ENCODE measurements around the gene FHOD1.

FHOD1 gene

DNA sequence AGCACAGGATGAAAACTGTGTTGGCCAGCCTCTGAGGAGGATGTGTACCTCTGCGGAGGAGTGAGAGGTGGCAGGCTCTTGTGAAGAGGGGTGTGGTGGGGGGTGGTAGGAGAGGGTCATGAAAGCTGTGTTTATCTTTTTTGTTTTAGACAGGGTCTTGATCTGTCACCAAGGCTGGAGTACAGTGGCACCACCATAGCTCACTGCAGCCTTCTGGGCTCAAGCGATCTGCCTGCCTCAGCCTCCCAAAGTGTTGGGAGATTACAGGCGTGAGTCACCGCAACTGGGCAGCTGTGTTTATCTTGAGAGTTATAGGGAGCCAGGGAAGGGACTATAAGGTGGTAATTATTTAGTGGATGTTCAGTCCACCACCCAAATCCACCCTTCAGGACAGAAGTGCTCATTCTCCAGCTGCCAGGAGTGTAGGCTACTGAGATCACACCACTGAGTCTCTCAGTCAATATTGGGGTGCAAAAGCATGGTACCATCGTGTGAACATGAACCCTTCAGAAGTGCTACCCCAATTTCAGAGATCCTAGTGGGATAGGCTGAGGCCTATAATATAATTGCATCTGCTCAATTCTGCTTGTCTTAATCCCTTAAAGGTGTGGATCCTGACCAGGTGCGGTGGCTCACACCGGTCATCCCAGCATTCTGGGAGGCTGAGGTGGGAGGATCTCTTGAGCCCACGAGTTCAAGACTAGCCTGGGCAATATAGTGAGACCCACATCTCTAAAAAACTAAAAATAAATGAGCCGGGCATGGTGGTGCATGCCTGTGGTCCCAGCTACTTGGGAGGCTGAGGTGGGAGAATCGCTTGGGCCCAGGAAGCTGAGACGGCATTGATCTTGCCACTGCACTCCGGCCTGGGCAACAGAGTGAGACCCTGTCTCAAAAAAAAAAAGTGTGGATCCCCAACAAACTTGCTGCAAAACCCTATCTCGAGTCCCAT is 56.6 kb downstream of the FHOD1 start:
- no peak for DNase-seq (ENCODE audit: low read depth)

DNA sequence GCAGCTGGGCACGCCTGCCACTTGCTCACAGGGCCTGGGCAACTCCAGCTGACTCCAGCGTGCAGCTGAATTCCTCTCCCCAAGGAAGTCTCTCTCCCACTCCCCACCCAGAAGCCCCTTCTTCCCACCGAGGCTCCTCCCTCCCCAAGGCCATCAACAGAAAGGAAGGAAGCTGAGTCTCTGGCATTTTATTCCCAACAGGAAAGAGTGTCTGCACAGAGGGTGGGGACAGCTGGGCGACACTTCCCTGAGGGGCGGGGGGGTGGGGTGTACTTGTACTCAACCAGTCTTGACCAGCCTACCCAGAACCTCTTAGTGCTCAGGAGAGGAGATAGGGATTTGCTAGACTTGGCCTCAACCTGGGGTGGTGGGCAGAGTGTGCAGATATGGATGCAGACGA is 57.2 kb downstream of the FHOD1 start, which contains the start of gene EXOC3L1:
TSS of gene EXOC3L1 (minus strand) at position 96 of the 400 bp plus-strand sequence. CDS start 460 bp downstream, outside the sequence.
- no peak for DNase-seq (ENCODE audit: low read depth)

DNA sequence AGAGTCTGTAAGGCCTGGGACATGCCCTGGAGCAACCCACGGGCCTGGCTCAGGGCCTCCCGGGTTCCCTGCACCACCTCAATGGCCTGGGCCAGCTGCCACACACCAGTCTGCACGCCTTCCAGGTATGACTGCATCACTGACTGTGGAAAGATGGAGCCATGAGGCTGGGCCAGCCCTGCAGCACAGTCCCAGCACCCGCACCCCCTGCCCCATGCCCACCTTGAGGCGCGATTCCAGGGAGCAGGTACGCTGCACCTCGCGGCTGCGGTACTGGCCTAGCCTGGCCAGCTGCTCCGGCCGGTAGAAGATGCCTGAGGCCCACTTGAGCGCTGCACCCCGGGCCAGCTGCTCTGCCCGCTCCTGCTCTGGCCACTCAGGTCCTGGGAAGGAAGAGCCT is 58.5 kb downstream of the FHOD1 start:
- no peak for DNase-seq (ENCODE audit: low read depth)

DNA sequence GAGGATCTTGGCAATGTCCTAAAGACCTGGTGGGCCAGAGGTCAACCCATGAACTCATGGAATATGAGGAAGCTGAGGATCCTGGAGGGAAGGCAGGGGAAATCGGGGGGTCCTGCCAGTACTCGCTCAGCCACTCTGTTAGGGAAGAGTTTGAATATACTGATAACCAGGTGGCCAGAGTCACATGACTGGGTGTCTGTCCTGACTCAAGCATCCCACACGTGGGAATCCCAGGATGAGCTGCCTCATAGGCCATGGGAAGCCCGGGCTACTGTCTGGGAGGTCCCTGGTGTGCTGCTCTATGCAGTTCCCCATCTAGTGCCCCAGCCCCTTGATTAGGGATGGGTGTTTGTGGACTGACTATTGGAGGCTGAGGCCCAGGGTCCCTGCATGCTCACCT is 59.0 kb downstream of the FHOD1 start:
- DNase-seq (ENCODE audit: low read depth) = no peak

DNA sequence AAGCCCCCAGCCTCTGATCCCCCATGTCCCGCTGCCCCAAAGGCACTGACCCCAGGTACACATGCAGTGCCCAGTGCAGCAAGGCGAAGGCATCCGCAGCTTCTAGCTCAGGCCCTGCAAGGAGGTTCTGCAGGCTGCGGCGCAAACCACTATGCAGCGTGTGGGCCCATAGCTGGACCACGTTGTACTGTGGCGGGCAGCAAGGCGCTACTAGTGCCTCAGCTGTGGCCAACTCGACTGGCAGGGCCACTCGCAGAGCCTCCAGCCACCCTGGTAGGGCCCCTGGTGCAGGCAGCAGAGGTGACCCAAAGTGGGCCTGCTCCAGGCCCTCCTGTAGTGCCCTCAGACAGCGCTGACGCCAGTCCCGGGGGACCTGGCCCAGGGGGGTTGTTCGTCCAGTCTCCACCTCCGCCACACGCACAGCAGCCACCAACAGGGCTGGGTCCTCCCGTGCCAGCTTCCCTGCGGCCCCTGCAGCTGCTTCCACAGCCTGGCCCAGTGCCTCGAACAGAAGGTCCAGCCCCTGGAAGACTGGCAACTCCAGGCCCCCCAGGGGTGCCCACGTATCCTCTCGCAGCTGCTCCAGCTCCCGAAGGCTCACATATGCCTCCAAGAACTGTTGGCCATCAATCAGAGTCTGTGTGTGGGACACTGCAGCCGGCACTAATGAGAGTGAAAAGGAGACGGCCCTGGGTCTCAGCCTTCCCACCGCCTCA is 59.9 kb downstream of the FHOD1 start:
- no peak for DNase-seq (ENCODE audit: low read depth)

DNA sequence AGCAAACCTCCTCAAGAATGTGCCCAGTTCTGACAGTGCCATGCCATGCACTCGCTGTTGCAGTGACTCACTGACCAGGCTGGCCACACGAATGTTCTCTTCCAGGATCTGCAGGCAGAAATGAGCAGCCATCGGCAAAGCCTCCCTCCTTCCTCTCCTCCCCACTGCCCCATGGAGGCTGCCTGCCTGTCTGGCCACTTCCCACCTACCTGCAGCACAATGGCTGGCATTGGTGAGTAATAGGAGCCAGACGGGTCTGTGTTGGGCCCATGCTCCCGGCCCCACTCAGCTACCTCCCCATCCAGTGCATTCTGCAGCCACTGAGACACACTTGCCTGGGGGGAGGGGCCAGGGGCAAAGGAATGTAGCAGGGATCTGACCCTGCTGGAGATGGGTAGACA is 60.7 kb downstream of the FHOD1 start:
- DNase-seq (ENCODE audit: low read depth) = no peak

DNA sequence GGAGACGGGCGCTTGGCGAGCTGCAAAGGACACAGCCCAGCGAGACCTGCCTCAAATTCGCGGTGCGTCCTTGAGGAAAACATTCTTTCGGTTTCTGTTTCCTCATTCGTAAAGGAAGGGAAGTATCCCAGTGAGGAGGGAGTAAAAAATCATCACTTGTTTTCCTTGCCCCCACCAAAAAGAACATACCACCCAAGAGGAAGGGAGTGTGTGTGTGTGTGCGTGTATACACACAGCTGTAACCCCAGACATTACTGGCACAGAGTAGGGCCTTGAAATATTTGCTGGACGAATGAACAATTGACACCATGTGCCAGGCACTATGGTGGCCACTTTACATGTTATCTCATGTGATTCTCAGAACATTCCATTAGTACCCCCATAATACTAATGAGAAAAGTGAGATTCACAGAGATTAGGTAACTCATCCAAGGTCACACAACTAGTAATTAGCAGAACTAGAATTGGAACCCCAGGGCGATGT is 61.6 kb downstream of the FHOD1 start:
- no peak for DNase-seq (ENCODE audit: low read depth)

DNA sequence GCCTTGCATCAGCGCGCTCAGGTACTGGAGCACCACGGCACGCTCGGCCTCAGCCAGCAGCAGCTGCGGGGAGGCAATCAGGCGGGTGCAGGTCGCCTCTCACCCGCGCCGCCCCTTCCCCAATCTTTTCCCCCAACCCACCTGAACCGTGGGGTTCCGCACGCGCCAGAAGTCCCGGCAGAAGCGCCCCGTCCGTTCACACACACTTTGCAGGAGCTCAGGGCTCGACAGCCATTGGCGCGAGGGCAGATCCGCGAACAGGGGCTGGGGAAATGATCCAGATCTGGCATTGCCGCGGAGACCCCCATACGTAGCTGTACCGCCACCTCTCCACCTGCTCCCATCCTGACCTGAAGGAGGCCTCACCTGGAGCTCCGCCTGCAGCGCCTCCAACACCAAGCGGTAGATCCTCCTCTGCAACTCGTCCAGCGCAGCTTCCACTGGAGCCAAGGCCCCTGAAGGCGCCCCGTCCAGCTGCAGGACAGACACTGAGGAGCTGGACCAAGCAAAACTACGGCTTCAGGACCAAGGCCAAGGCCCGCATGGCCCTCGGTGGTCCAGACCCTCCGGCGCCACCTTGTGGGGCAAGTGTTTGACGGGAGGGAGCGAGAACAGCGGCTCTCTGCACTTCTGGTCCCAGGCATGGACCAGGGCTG is 62.2 kb downstream of the FHOD1 start:
- peak; percentile 71 for DNase-seq (ENCODE audit: low read depth)

DNA sequence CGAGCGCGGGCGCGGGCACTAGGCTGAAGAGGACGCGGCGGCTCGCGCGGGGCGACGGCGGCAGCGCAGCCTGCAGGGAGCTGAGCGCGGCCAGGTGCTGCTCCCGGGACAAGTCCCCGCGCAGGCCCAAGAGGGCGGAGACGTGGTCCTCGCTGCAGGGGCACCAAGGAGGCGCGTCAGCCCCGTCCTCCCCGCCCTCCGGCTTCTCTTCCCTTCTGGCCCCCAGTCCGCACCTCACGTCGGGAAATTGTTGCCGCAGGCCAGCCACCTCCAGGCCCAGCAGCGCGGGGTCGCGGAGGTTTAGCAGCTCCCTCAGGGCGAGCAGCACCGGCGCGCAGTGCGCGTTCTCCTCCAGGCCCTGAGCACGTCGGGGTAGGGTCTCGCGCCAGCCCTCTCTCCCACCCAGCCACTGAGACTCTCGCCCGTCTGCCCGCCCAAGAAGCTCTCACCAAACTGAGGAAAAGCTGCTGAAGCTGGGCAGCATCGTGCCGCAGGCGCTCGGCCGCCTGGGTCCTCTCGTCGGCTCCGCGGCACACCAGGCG is 62.8 kb downstream of the FHOD1 start:
- DNase-seq (ENCODE audit: low read depth) = no peak

DNA sequence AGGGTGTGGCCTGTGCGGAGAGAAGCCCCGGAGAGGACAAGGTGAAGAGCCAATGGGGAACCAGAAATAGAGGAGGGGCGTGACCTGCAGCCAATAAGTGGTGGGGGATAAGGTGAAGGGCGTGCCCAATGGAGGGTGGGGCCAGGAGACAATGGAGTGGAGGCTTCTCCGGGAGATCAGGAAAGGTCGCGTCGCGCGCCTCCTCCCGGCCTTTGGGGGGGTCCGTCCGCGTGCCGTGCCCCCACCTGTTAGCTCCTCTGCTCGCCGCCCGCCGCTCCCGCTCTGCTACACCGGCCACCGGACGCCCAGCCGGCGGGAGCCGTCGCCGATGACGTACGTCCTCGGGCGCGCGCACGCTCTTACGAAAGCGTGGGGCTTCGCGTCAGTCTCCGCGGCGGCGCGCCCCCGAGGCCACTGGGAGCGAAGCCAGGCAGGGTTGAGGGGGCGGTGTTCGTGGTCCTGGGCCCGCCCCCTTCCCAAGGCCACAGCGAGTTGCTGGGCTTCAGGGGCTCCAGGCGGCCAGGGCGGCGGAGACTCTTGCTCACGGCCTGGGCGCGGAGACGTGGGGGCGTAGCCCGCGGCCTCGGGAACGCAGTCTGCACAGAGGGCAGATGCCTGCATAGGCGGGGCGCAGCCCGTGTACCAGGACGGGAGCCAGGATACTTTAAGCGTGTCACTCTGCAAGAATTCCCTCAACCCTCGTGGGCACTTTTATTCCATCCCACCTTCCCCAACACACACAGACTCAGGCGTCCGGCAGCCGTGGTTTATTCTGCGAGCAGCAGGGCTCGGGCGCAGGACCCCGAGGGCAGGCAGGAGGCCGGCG is 63.4 kb downstream of the FHOD1 start, which contains the start of gene MATCAP1:
TSS of gene MATCAP1 (minus strand) at position 337 of the 826 bp plus-strand sequence. CDS start 3,353 bp downstream, outside the sequence.
- peak; percentile 92 for DNase-seq (ENCODE audit: low read depth)

DNA sequence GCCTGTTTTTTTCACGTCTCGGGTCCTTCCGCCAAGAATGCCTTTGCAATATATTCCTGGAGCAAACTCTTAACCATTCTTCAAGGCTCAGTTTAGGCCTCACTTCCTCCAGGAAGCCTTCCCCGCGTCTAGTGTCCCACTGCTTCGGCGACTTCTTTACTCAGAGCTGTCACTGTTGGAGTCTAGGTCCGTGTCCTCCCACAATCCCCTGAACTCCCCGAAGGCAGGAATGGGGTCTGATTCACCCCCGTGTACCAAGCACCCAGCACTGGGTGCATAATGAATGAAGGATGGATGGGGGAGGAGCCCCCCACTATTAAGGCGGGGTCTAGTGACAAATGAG is 64.0 kb downstream of the FHOD1 start:
- no peak for DNase-seq (ENCODE audit: low read depth)

DNA sequence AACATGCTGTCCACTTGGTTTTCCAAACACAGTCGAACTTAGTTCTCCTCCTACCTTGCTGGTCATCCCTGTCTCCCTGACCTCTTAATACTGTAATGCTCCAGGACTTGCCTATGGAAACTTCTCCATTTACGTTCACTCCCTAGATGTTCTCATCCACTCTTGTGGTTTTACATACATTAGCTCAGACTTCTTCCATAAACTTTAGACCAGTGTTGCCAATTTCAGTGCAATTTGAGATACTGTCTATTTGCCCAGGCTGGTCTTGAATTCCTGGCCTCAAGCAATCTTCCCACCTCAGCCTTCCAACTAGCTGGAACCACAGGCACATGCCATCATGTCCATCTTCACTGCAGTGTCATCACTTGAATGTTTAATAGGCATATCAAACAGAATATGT is 65.0 kb downstream of the FHOD1 start:
- DNase-seq (ENCODE audit: low read depth) = no peak

DNA sequence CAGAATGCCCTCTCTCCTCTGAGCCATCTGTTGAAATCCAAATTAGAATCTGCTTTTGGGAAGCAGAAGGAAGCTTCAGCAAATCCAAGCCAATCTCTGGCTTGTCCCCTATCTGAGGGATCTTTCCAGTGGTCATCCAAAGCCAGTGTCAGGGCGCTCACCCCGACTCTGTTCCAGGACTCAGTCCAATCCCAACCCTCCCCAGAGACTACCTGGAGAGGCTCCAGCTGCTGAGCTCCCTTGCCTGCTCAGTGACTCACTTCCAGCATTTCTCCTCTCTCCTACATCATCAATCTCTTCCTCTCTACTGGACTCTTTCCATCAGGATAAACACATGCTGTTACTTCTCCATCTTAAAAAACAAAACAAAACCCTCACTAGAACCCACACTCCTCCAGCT is 65.9 kb downstream of the FHOD1 start:
- no peak for DNase-seq (ENCODE audit: low read depth)

DNA sequence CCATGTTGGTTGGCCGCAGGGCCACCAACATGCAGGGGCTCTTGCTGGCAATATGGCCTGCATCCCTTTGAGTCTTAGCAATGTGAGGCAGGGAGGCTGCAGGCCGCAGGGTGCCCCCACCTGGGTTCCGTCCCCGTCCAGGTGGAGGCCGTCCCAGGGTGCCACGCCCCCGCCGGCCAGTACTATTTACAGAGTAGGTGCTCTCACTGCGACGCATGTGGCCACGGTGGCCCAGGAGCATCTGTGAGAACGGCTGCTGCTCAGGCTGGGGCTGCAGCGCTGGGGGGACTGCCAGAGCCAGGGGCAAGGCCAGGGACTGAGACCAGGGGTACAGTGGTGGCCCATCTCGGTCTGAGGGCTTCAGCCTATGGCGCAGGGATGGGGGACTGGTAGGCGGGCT is 67.1 kb downstream of the FHOD1 start:
- no peak for DNase-seq (ENCODE audit: low read depth)

DNA sequence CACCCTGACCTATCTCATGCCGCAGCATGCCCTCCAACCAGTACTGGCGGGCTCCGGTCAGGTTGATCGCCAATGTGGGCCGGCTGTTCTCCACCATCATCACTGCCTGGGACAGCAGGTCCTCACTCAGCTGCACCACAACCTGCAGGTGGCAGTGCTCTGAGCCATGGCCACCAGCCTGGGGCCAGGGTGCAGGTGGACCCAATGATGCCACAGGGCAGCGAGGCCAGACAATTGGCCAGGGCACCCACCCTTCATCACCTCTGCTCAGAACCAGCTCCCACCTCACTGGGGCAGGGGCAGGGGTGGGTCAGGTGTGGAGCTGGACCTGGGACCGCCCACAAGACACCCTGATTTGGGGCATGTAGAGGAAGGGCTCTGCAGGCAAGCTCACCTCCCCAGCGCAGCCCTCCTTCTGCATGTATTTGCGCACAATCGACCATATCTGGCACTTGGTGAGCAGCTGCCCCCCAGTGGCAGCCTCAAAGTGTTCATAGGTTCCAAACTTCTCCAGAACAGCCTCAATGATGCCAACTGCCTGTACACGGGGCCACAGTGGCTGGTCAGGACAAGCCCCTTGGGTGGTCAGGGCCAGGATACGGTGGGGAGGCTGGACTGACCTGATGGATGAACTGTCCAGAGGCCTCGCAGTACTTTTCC is 67.7 kb downstream of the FHOD1 start:
- no peak for DNase-seq (ENCODE audit: low read depth)

Data from CMK (cell line).